CD4-positive, alpha-beta memory T cell (primary cell): ENCODE data around the gene PDCD11. TPM values are rescaled to one million over a fixed set of nuclear protein-coding genes. Genes with fewer than 3 reads are reported as not detected.

Experiments
- CTCF ChIA-PET: fragments of 350-600 bp; sonication (Branson Sonifier 250); formaldehyde crosslinking; loops from one replicate; lab custom pipeline; 2021; ENCODE audit warnings: inconsistent platforms; ENCODE audit not compliant: partially characterized antibody; lab: Charles Lee
- POLR2A ChIA-PET: fragments of 350-600 bp; sonication (Branson Sonifier 250); formaldehyde crosslinking; loops from one replicate; lab custom pipeline; 2021; ENCODE audit not compliant: partially characterized antibody; lab: Charles Lee
- DNase-seq, 5 donors: peaks; one replicate each; pipeline versions ENCODE4 v3.0.0 to v3.0.0-alpha.2; 2020 to 2022; ENCODE audit warnings: mixed read lengths in 1 of 5
- H3K27ac ChIP-seq: one replicate; pipeline ENCODE4 v1.7.0; 2013; ENCODE audit warnings: low read depth, low read length
- H3K27me3 ChIP-seq: 2 replicates; pipeline ENCODE4 v1.7.0; 2013; ENCODE audit warnings: mild to moderate bottlenecking, low read length, moderate library complexity; ENCODE audit not compliant: insufficient read depth
- H3K36me3 ChIP-seq: 2 replicates; pipeline ENCODE4 v1.7.0; 2013; ENCODE audit warnings: mild to moderate bottlenecking, low read length, moderate library complexity; ENCODE audit not compliant: insufficient read depth
- H3K4me1 ChIP-seq: 2 replicates; pipeline ENCODE4 v1.7.0; 2013; ENCODE audit warnings: mild to moderate bottlenecking, low read length, moderate library complexity; ENCODE audit not compliant: insufficient read depth
- H3K4me3 ChIP-seq, 2 donors: one replicate each; pipeline ENCODE4 v1.7.0; 2013; ENCODE audit warnings: low read length in 2 of 2, mild to moderate bottlenecking in 1 of 2
- H3K9me3 ChIP-seq, 2 donors: one replicate each; pipeline ENCODE4 v1.7.0; 2013; ENCODE audit warnings: low read length in 2 of 2, control low read depth in 1 of 2; ENCODE audit not compliant: control insufficient read depth in 1 of 2
- H3K27ac Mint-ChIP-seq, 7 donors: one replicate each; pipeline ENCODE4 v1.8.0; 2020 to 2021; ENCODE audit warnings: mixed read lengths in 7 of 7, mild to moderate bottlenecking in 6 of 7, inconsistent platforms in 3 of 7, moderate library complexity in 3 of 7
- H3K27me3 Mint-ChIP-seq, 2 donors: one replicate each; pipeline ENCODE4 v1.8.0; 2020 to 2021; ENCODE audit warnings: mixed read lengths in 2 of 2
- H3K36me3 Mint-ChIP-seq, 2 donors: one replicate each; pipeline ENCODE4 v1.8.0; 2020 to 2021; ENCODE audit warnings: mixed read lengths in 2 of 2, inconsistent platforms in 1 of 2, mild to moderate bottlenecking in 1 of 2
- H3K4me1 Mint-ChIP-seq, 4 donors: one replicate each; pipeline ENCODE4 v1.8.0; 2020 to 2021; ENCODE audit warnings: mixed read lengths in 4 of 4, mild to moderate bottlenecking in 1 of 4
- H3K4me3 Mint-ChIP-seq, 8 donors: one replicate each; pipeline ENCODE4 v1.8.0; 2020 to 2021; ENCODE audit warnings: mixed read lengths in 8 of 8, mild to moderate bottlenecking in 7 of 8, moderate library complexity in 6 of 8, inconsistent platforms in 3 of 8
- H3K9me3 Mint-ChIP-seq, 8 donors: one replicate each; pipeline ENCODE4 v1.8.0; 2020 to 2021; ENCODE audit warnings: mixed read lengths in 8 of 8, mild to moderate bottlenecking in 5 of 8, inconsistent platforms in 3 of 8, moderate library complexity in 1 of 8
- intact Hi-C: fragments of 100-400 bp; cut with micrococcal nuclease; formaldehyde crosslinking; loops from one replicate; pipeline ENCODE4 v1.15.1; 2023
- polyA plus RNA-seq, 2 donors: library from polyadenylated mRNA; unstranded; fragments of 300-500 nt; fragmentation: Illumina TruSeq; gene quantifications; one replicate each; pipeline ENCODE4 v1.2.3, GENCODE V29; 2021
- total RNA-seq, 2 experiments: library from RNA; stranded (reverse); gene quantifications; one replicate each; pipeline ENCODE4 v1.2.3, GENCODE V29; 2021

Gene PDCD11
- total and polyA plus RNA-seq, 4 experiments from 2014 or later: 2.5 to 45.0 (median 26.9) TPM

DNA sequence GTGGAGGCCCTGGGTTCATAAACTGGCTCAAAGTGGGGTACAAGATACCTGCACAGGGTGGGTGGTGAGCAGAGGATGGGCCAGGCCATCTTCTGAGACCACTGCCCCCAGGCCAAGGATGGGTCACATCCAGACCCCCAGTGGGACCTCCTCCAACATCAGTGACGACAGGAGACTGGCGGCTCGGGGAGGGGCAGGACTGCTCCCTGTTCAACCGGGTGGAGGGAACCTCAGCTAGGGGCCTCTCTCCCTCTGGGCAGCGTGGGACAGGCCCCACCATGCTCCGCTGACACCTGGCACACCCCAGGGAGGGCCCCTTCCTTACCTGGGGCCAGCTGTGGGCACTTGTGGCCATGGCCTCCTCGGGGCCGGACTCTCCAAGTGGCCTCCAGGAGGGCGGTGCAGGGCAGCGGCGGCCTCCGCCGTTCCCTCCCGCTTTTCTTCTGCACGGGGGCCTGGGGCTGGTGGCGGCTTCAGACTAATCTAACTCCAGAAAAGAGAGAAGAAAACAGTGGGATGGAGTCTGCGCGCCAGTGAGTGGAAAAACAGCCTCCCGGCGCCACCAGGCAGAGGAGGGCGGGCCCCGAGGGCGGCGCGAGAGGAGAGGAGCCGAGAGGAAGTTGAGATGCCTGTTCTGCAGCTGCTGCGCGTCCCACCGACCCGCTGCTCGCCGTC, 55.5 kb downstream of the PDCD11 start, which contains the start of gene CALHM2:
Gene CALHM2, minus strand, starts transcription at position 540 of the 675 bp plus-strand sequence. CDS start 2,429 bp downstream, outside the sequence.
- Histone ChIP-seq H3K4me3 (peak within 1 kb of the TSS; percentile 79 to 97), H3K36me3 (peaks cover 14% of the 10 kb centered on the region), H3K9me3 (no peaks in the 10 kb centered on the region), H3K27me3 (no peaks in the 10 kb centered on the region), H3K27ac (peak within 1 kb of the TSS; percentile 72), H3K4me1 (peaks cover 54% of the 10 kb centered on the region)
- H3K9me3 Mint-ChIP-seq: peaks cover 0 to 4% (median 0%) of the 10 kb centered on the region in 8 donors
- peaks cover 42 to 74% (median 51%) of the 10 kb centered on the region in 4 donors for H3K4me1 Mint-ChIP-seq
- H3K36me3 Mint-ChIP-seq: peaks cover 27 to 41% of the 10 kb centered on the region in 2 donors
- ChIA-PET POLR2A (interaction anchor here (0.6 to 5.9 kb wide), 15 partner anchors 10 to 235 kb away, joined by 3 to 106 read pairs (median 6); partner anchors contain the start of genes ATP5MK, PDCD11 and TAF5), CTCF (interaction anchor here (1.0 to 9.7 kb wide), 10 partner anchors 14 to 36 kb away, joined by 3 to 75 read pairs (median 18); no protein-coding TSS in a partner anchor)
- DNase-seq: peak in 4 of 5 donors; percentile 40 to 57 (median 44)
- H3K27me3 Mint-ChIP-seq: no peaks in the 10 kb centered on the region
- intact Hi-C loops: loop anchor here (1.0 kb wide), 2 partner anchors 19 to 30 kb away; no protein-coding TSS in a partner anchor
- H3K27ac Mint-ChIP-seq: peak within 1 kb of the TSS; percentile 81 to 98 (median 95)
- H3K4me3 Mint-ChIP-seq: peak within 1 kb of the TSS; percentile 90 to 99 (median 96)

DNA sequence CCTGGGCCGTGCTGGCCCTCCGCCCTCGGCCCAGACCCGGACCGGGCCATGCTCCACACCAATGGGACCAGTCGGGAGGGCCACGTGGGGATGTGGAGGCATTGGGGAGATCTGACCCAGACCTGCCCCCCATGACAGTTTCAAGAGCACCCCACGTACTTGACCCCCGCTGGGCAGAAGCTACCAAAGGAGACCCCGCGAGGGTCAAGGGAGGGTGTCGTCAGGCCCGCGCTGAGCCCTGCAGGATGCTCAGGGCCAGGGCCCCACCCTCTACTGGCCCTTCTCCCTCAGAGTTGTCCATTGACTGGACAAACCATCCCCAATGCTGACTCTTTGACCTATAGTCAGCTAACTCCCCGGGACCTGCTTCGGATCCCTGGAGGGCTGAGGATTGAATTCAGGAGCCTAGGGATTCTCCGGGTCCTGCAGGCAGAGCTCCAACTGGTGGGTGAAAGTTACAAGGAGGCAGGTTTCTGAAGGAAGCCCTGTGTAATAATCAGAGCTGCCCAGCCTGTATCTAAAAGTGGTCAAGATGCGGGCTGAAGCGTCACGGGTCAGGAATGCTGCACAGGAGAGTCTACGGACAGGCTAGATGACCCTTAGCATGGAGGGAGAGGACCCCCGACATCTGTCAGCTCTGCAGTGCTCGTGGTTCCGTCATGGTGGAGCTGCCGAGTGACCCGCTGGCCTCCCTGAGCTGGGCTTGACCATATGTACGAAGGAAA, 56.2 kb downstream of the PDCD11 start:
- Histone ChIP-seq H3K4me1 (peaks cover 49% of the 10 kb centered on the region), H3K36me3 (peaks cover 7% of the 10 kb centered on the region), H3K4me3 (peak overlapping the region; percentile 79 to 97), H3K9me3 (no peaks in the 10 kb centered on the region), H3K27ac (peak overlapping the region; percentile 72), H3K27me3 (no peaks in the 10 kb centered on the region)
- intact Hi-C loops: loop anchor here (1.0 kb wide), 1 partner anchor 30 kb away; no protein-coding TSS in a partner anchor
- Mint-ChIP-seq H3K4me1 (peaks cover 41 to 71% (median 47%) of the 10 kb centered on the region in 4 donors), H3K36me3 (peaks cover 21 to 34% of the 10 kb centered on the region in 2 donors), H3K27ac (peak overlapping the region; percentile 48 to 92 (median 79)), H3K9me3 (peaks cover 0 to 4% (median 0%) of the 10 kb centered on the region in 8 donors), H3K4me3 (peak overlapping the region; percentile 90 to 99 (median 96)), H3K27me3 (no peaks in the 10 kb centered on the region)
- CTCF ChIA-PET: interaction anchor here (1.0 to 9.7 kb wide), 8 partner anchors 13 to 36 kb away, joined by 3 to 75 read pairs (median 21); no protein-coding TSS in a partner anchor
- DNase-seq: no peak
- POLR2A ChIA-PET: interaction anchor here (0.6 to 5.9 kb wide), 11 partner anchors 10 to 234 kb away, joined by 3 to 106 read pairs (median 6); partner anchors contain the start of genes ATP5MK, PDCD11 and TAF5

DNA sequence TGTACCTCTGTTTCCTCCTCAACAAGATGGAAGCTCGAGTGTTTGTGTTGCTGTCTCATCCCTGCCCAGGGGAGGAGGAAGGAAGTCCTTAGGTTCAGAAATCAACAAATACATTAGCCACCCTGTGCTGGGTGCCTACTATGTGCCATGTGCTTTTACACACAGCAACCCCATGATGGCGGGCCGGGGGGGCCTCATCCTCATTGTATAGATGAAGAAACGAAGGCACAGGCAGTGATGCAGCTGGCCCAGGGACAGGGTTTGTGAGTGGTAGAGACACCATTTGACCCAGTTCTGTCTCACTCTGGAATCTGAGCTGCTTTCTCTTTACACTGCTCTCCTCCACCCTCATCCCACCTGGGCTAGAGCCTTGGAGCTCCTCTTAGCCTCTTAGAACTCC, 57.6 kb downstream of the PDCD11 start:
- CTCF ChIA-PET: interaction anchor here (2.7 to 9.7 kb wide), 5 partner anchors 18 to 37 kb away, joined by 8 to 75 read pairs (median 24); no protein-coding TSS in a partner anchor
- peaks cover 11 to 24% of the 10 kb centered on the region in 2 donors for H3K36me3 Mint-ChIP-seq

DNA sequence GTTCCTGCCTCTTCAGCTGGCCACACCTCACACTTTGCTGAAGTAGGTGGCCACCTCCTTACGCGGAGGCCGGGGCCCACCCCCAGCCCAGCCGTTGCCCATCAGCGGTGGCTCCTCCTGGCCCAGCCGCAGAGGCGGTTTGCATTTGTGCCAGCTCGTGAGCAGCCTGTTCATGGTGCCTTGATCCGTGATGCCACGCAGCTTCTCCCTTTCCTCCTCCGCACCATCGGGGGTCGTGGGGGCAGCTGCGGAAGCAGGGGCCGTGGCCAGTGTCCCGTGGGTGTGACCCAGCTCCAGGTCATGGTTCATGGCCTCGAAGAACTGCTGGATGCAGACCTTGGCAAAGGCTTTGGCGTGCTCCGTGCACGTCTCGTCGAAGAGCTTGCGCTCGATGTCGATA, 58.8 kb downstream of the PDCD11 start:
- H3K27ac Mint-ChIP-seq: peak overlapping the region in 1 of 7 donors; percentile 55
- intact Hi-C loops: no loop called here
- peaks cover 28 to 54% (median 36%) of the 10 kb centered on the region in 4 donors for H3K4me1 Mint-ChIP-seq
- H3K27me3 Mint-ChIP-seq: no peaks in the 10 kb centered on the region
- Histone ChIP-seq H3K4me1 (peaks cover 25% of the 10 kb centered on the region), H3K36me3 (no peaks in the 10 kb centered on the region), H3K9me3 (no peaks in the 10 kb centered on the region), H3K4me3 (no peak overlapping the region), H3K27me3 (no peaks in the 10 kb centered on the region), H3K27ac (no peak overlapping the region)
- ChIA-PET POLR2A (interaction anchor here (0.5 to 5.9 kb wide), 2 partner anchors 16 to 453 kb away, joined by 3 to 106 read pairs; no protein-coding TSS in a partner anchor), CTCF (interaction anchor here (2.7 to 9.7 kb wide), 2 partner anchors 17 to 38 kb away, joined by 8 to 75 read pairs; no protein-coding TSS in a partner anchor)
- H3K4me3 Mint-ChIP-seq: no peak overlapping the region
- no peak for DNase-seq
- H3K36me3 Mint-ChIP-seq: peaks cover 0 to 14% of the 10 kb centered on the region in 2 donors
- peaks cover 0 to 4% (median 0%) of the 10 kb centered on the region in 8 donors for H3K9me3 Mint-ChIP-seq

More for the DNA sequence above, 57.6 kb downstream of the PDCD11 start:
- Histone ChIP-seq H3K36me3 (peaks cover 5% of the 10 kb centered on the region), H3K27me3 (no peaks in the 10 kb centered on the region), H3K9me3 (no peaks in the 10 kb centered on the region), H3K4me1 (peaks cover 37% of the 10 kb centered on the region), H3K27ac (no peak overlapping the region), H3K4me3 (no peak overlapping the region)
- intact Hi-C loops: no loop called here
- DNase-seq: no peak
- H3K9me3 Mint-ChIP-seq: peaks cover 0 to 4% (median 0%) of the 10 kb centered on the region in 8 donors
- no peaks in the 10 kb centered on the region for H3K27me3 Mint-ChIP-seq
- POLR2A ChIA-PET: interaction anchor here (1.3 to 5.9 kb wide), 2 partner anchors 17 to 21 kb away, joined by 3 to 106 read pairs; no protein-coding TSS in a partner anchor
- H3K27ac Mint-ChIP-seq: peak overlapping the region; percentile 22 to 92 (median 61)
- H3K4me3 Mint-ChIP-seq: peak overlapping the region in 6 of 8 donors; percentile 12 to 99 (median 42)
- peaks cover 32 to 60% (median 39%) of the 10 kb centered on the region in 4 donors for H3K4me1 Mint-ChIP-seq

DNA sequence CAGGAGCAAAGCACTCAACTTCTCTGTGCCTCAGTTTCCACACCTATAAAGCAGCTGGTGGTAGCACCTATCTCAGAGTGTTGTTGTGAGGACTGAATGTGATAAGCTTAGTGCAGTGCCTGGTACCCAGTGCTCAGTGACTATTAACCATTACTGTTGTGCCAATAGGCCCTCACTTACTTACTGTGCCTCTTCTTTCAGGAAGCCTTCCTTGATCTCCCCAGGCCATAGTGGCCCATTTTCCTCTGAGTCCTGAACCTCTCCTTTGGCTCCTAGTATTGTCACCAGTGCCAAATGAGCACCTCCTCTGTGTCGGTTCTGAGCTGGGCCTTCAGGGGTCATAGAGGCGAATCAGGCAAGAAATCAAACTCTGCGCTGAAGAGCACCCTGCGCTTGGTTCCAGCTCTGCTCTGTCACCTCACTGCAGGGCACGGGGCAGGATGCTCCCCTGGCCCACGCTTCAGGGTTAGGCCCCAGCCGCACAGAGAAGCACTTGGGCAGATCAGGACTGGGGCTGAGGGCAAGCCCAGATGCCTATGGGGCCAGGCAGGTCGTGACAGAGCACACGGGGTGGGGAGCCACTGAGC, 59.7 kb downstream of the PDCD11 start:
- Mint-ChIP-seq H3K27me3 (no peaks in the 10 kb centered on the region), H3K9me3 (peaks cover 0 to 2% (median 0%) of the 10 kb centered on the region in 8 donors), H3K36me3 (peaks cover 0 to 4% of the 10 kb centered on the region in 2 donors), H3K4me1 (peaks cover 19 to 47% (median 27%) of the 10 kb centered on the region in 4 donors), H3K27ac (no peak overlapping the region), H3K4me3 (peak overlapping the region in 1 of 8 donors; percentile 2)
- no peak for DNase-seq
- CTCF ChIA-PET: interaction anchor here (1.2 to 9.7 kb wide), 3 partner anchors 16 to 39 kb away, joined by 3 to 75 read pairs (median 8); no protein-coding TSS in a partner anchor
- intact Hi-C loops: no loop called here
- Histone ChIP-seq H3K9me3 (no peaks in the 10 kb centered on the region), H3K4me1 (peaks cover 16% of the 10 kb centered on the region), H3K27me3 (no peaks in the 10 kb centered on the region), H3K36me3 (no peaks in the 10 kb centered on the region), H3K4me3 (no peak overlapping the region), H3K27ac (no peak overlapping the region)
- POLR2A ChIA-PET: interaction anchor here (0.5 to 2.4 kb wide), 2 partner anchors 15 to 452 kb away, joined by 3 to 10 read pairs; no protein-coding TSS in a partner anchor

DNA sequence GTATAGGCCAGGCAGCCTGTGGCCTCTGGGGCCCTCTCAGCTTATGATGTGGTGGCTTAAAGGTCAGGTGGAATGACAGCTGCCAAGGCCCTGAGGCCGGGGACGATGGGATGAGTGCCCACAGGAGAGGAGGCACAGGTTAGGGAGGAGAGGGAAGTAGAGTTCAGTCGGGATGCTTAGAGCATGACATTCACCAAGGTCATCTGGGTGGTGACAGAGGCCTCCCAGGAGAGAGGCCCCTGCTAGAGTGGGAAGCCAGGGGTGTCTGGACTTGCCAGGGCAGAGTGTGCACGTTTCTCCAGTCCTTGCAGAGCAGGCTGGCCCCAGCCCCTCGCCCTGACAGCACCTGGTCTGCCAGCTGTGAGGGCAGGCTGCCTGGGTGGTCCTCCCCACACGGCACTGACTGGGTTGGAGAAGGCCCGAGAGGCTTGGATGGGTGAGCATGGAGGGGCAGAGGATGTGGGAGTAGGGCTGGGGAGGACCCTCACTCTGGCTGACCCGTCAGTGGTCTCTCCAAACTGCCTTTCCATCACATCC, 60.8 kb downstream of the PDCD11 start:
- peak overlapping the region in 1 of 8 donors; percentile 20 for H3K4me3 Mint-ChIP-seq
- H3K4me1 Mint-ChIP-seq: peaks cover 19 to 37% (median 24%) of the 10 kb centered on the region in 4 donors
- H3K4me3 ChIP-seq: no peak overlapping the region
- peak overlapping the region in 2 of 7 donors; percentile 53 to 86 for H3K27ac Mint-ChIP-seq
- CTCF ChIA-PET: no interaction called here
- no peaks in the 10 kb centered on the region for H3K36me3 Mint-ChIP-seq
- H3K27me3 ChIP-seq: no peaks in the 10 kb centered on the region
- H3K27ac ChIP-seq: no peak overlapping the region
- no peaks in the 10 kb centered on the region for H3K27me3 Mint-ChIP-seq
- peaks cover 15% of the 10 kb centered on the region for H3K4me1 ChIP-seq
- no peaks in the 10 kb centered on the region for H3K9me3 ChIP-seq
- intact Hi-C loops: no loop called here
- no peak for DNase-seq
- no peaks in the 10 kb centered on the region for H3K9me3 Mint-ChIP-seq
- POLR2A ChIA-PET: interaction anchor here (2.4 kb wide), 1 partner anchor 14 kb away, joined by 10 read pairs; no protein-coding TSS in a partner anchor
- H3K36me3 ChIP-seq: no peaks in the 10 kb centered on the region
